Measurements from ENCODE around the gene EYA3. TPM values are rescaled to one million over a fixed set of nuclear protein-coding genes. Genes with fewer than 3 reads are reported as not detected.

The EYA3 gene
- total and polyA plus RNA-seq, 2 of the 8 experiments (the other 6 are each of a cell fraction or from before 2014, with no cell fraction given), result 15.0 to 33.9 TPM

DNA sequence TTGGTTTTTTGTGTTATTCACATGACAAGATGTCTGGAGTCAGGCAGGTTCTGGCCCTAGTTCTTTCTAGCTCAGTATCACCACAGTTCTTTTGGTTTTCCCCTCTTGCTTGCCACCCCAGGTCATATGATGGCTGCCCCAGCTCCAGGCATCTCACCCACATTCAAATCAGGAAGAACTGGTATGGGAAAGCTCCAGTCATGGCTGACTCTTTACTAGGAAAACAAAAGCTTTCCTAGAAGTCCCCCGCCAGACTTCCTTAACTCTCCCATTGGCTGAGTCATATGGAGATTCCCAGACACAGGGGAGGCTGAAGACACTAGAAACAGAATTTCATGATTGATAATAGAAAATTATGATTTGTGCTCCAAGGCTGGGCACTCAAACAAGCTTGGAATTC is 22.1 kb upstream of the EYA3 start (continued):
- TF ChIP-seq CHD7 (IDR thresholded peaks at IDR 0.05; ENCODE audit: insufficient replicate concordance, low read length) (no peak), KDM4A (IDR thresholded peaks at IDR 0.05; ENCODE audit: low read depth, low read length, severe bottlenecking) (no peak), SP4 (IDR thresholded peaks at IDR 0.05; ENCODE audit: low read length) (no peak), CHD1 (IDR thresholded peaks at IDR 0.05; ENCODE audit: low read depth, low read length) (no peak), CHD2 (IDR thresholded peaks at IDR 0.05; ENCODE audit: low read length) (no peak), CBX5 (IDR thresholded peaks at IDR 0.05; ENCODE audit: low read depth, low read length) (no peak)

Measured in H1 (cell line).